OCI-LY1 (cell line): ENCODE data around the gene RAB4A.

Source experiments
- H2AFZ ChIP-seq: fragments of 200-600 bp; sonication (generic), shearing (Covaris generic); 2 replicates; pipeline ENCODE4 v1.6.0; 2014; ENCODE audit warnings: antibody characterized with exemption, mild to moderate bottlenecking, low read length
- H3F3A ChIP-seq: fragments of 200-600 bp; sonication (generic), shearing (Covaris generic); 2 replicates; pipeline ENCODE4 v1.6.0; 2014; ENCODE audit warnings: mild to moderate bottlenecking, antibody characterized with exemption, low read length, moderate library complexity; ENCODE audit not compliant: insufficient read depth
- H3K27ac ChIP-seq: fragments of 200-600 bp; sonication (generic); 2 replicates; pipeline ENCODE4 v1.5.1; 2014; ENCODE audit warnings: low read length, mixed run types, mild to moderate bottlenecking, low read depth; ENCODE audit not compliant: poor library complexity, severe bottlenecking
- H3K27me3 ChIP-seq: fragments of 200-600 bp; sonication (generic); 2 replicates; pipeline ENCODE4 v1.6.0; 2014; ENCODE audit warnings: antibody characterized with exemption, mild to moderate bottlenecking, low read length, moderate library complexity; ENCODE audit not compliant: insufficient read depth
- H3K36me3 ChIP-seq: fragments of 200-600 bp; sonication (generic); 2 replicates; pipeline ENCODE4 v1.6.1; 2014; ENCODE audit warnings: mild to moderate bottlenecking, antibody characterized with exemption, low read length, moderate library complexity, mixed read lengths; ENCODE audit not compliant: insufficient read depth
- H3K4me1 ChIP-seq: fragments of 200-600 bp; sonication (generic); 2 replicates; pipeline ENCODE4 v1.5.1; 2014; ENCODE audit warnings: mild to moderate bottlenecking, low read length, moderate library complexity; ENCODE audit not compliant: insufficient read depth, severe bottlenecking
- H3K4me2 ChIP-seq: fragments of 200-600 bp; sonication (generic), shearing (Covaris generic); 2 replicates; pipeline ENCODE4 v1.6.1; 2014; ENCODE audit warnings: low read length
- H3K4me3 ChIP-seq: fragments of 200-600 bp; sonication (generic); 2 replicates; pipeline ENCODE4 v1.5.1; 2014; ENCODE audit warnings: low read length, low read depth, mild to moderate bottlenecking, mixed read lengths; ENCODE audit not compliant: poor library complexity, severe bottlenecking
- H3K79me2 ChIP-seq: fragments of 200-600 bp; shearing (Covaris generic); 2 replicates; pipeline ENCODE4 v1.6.1; 2016; ENCODE audit warnings: mixed run types, low read length, mixed read lengths; ENCODE audit not compliant: insufficient read depth
- H3K9ac ChIP-seq: fragments of 200-600 bp; sonication (generic), shearing (Covaris generic); 2 replicates; pipeline ENCODE4 v1.6.1; 2014; ENCODE audit warnings: mild to moderate bottlenecking, low read length, mixed read lengths
- H3K9me2 ChIP-seq: fragments of 200-600 bp; sonication (generic), shearing (Covaris generic); 2 replicates; pipeline ENCODE4 v1.6.1; 2014; ENCODE audit warnings: low read depth, mild to moderate bottlenecking, low read length, mixed read lengths
- H3K9me3 ChIP-seq: fragments of 200-600 bp; shearing (Covaris generic); 2 replicates; pipeline ENCODE4 v1.6.1; 2014; ENCODE audit warnings: low read length, mixed read lengths
- H4K20me1 ChIP-seq: fragments of 200-600 bp; sonication (generic), shearing (Covaris generic); 2 replicates; pipeline ENCODE4 v1.6.0; 2016; ENCODE audit warnings: mild to moderate bottlenecking, low read length; ENCODE audit not compliant: insufficient read depth
- CTCF ChIP-seq: fragments of 200-600 bp; sonication (generic), shearing (Covaris generic); IDR thresholded peaks from 2 replicates; pipeline ENCODE4 v1.5.1; 2017; ENCODE audit warnings: mild to moderate bottlenecking, antibody characterized with exemption, low read length, moderate library complexity, mixed read lengths
- EZH2 ChIP-seq: fragments of 200-600 bp; sonication (generic), shearing (Covaris generic); IDR thresholded peaks from 2 replicates; pipeline ENCODE4 v1.8.0; 2017; ENCODE audit warnings: borderline replicate concordance, mixed run types, mild to moderate bottlenecking, antibody characterized with exemption, low read length, moderate library complexity, mixed read lengths

RAB4A gene

GRCh38 chr1:229297746-229298145, 26.8 kb downstream of the RAB4A start:
- Histone ChIP-seq H4K20me1 (no peaks in the 10 kb centered on the region), H3K9me3 (no peaks in the 10 kb centered on the region), H3K4me1 (no peaks in the 10 kb centered on the region), H3K79me2 (no peaks in the 10 kb centered on the region), H3K27ac (no peak overlapping the region), H3K9ac (no peak overlapping the region), H2AFZ (no peak overlapping the region), H3F3A (no peaks in the 10 kb centered on the region), H3K36me3 (peaks cover 23% of the 10 kb centered on the region; the same call in 1 of the 2 replicates), H3K9me2 (no peaks in the 10 kb centered on the region), H3K4me3 (no peak overlapping the region), H3K4me2 (no peak overlapping the region), H3K27me3 (no peaks in the 10 kb centered on the region)
- TF ChIP-seq EZH2: no peak
- TF ChIP-seq CTCF: no peak

- H2AFZ ChIP-seq: no peak overlapping the region
- H3K27me3 ChIP-seq: no peaks in the 10 kb centered on the region
- H3K4me2 ChIP-seq: no peak overlapping the region
- H3K9ac ChIP-seq: no peak overlapping the region
- no peak overlapping the region for H3K27ac ChIP-seq
- no peaks in the 10 kb centered on the region for H3K9me2 ChIP-seq
- H3K36me3 ChIP-seq: peaks cover 30% of the 10 kb centered on the region; the same call in 1 of the 2 replicates
- no peaks in the 10 kb centered on the region for H3K79me2 ChIP-seq
- H3K4me1 ChIP-seq: no peaks in the 10 kb centered on the region
- no peaks in the 10 kb centered on the region for H4K20me1 ChIP-seq
- no peak overlapping the region for H3K4me3 ChIP-seq
- no peaks in the 10 kb centered on the region for H3F3A ChIP-seq
- no peak for TF ChIP-seq CTCF
- no peak for TF ChIP-seq EZH2
- H3K9me3 ChIP-seq: no peaks in the 10 kb centered on the region
These were observed 27.5 kb downstream of the RAB4A start for GRCh38 chr1:229298420-229298819.

- Histone ChIP-seq H3K27ac (no peak overlapping the region), H2AFZ (no peak overlapping the region), H3K9me3 (no peaks in the 10 kb centered on the region), H3K79me2 (no peaks in the 10 kb centered on the region), H3K9ac (no peak overlapping the region), H3K9me2 (no peaks in the 10 kb centered on the region), H3K4me2 (no peak overlapping the region), H3K4me1 (no peaks in the 10 kb centered on the region), H3K4me3 (no peak overlapping the region), H3K27me3 (no peaks in the 10 kb centered on the region), H3F3A (no peaks in the 10 kb centered on the region), H3K36me3 (peaks cover 36% of the 10 kb centered on the region), H4K20me1 (no peaks in the 10 kb centered on the region)
- no peak for TF ChIP-seq CTCF
- no peak for TF ChIP-seq EZH2
These were observed 28.1 kb downstream of the RAB4A start for GRCh38 chr1:229298887-229299503.
